Mucosa of descending colon (tissue), 3 donors: ENCODE data around the gene ZNF823. TPM values are rescaled to one million over a fixed set of nuclear protein-coding genes. Genes with fewer than 3 reads are reported as not detected.

ENCODE experiments used
- ATAC-seq: fragments of 200-7000 bp; cut with Tn5 transposase; one replicate; pipeline ENCODE4 v1.9.1; 2020; ENCODE audit warnings: mild to moderate bottlenecking, moderate library complexity
- DNase-seq, 3 donors: peaks; one replicate each; pipeline ENCODE4 v3.0.0-alpha.2; 2020
- H3K36me3 ChIP-seq: fragments of 200-600 bp; one replicate; pipeline ENCODE4 v1.8.0; 2021; ENCODE audit warnings: low read depth, mild to moderate bottlenecking
- H3K4me1 ChIP-seq: fragments of 200-600 bp; one replicate; pipeline ENCODE4 v1.8.0; 2021; ENCODE audit warnings: low read depth, mild to moderate bottlenecking
- H3K4me3 ChIP-seq: fragments of 200-600 bp; one replicate; pipeline ENCODE4 v1.8.0; 2021; ENCODE audit warnings: mild to moderate bottlenecking
- H3K9me3 ChIP-seq: fragments of 200-600 bp; one replicate; pipeline ENCODE4 v1.8.0; 2021; ENCODE audit warnings: mild to moderate bottlenecking
- intact Hi-C, 2 donors: fragments of 100-400 bp; cut with DNase I in 1 of 2; cut with micrococcal nuclease in 1 of 2; formaldehyde crosslinking; loops; one replicate each; pipeline versions ENCODE4 v1.11.0 to v1.11.1; 2022; cut with DNase I, micrococcal nuclease
- total RNA-seq, 3 donors: library from RNA; stranded (reverse); fragmentation: NEBNext Ultra II Directional in 2 of 3; extraction: Animal tissue kit (Norgen Biotek cat#: 25700) in 2 of 3; gene quantifications; one replicate each; pipeline versions ENCODE4 v1.2.1 to v1.2.4, GENCODE V29; 2021 to 2023
- TF ChIP-seq, protein P1 (sequence below): fragments of 200-600 bp; IDR thresholded peaks from one replicate; pipeline ENCODE4 v1.8.0; 2022; ENCODE audit warnings: antibody characterized with exemption, mild to moderate bottlenecking
- donor health status: DM: no; HTN: no; CAD: no; lungs with moderate emphysema.
- donor health status: DM: no; HTN: no; CAD: no.
- donor health status: DM: no; HTN: yes; CAD: no.

ZNF823 gene
- total RNA-seq, 3 donors from 2014 or later = 12.1 to 17.8 (median 13.1) TPM

DNA sequence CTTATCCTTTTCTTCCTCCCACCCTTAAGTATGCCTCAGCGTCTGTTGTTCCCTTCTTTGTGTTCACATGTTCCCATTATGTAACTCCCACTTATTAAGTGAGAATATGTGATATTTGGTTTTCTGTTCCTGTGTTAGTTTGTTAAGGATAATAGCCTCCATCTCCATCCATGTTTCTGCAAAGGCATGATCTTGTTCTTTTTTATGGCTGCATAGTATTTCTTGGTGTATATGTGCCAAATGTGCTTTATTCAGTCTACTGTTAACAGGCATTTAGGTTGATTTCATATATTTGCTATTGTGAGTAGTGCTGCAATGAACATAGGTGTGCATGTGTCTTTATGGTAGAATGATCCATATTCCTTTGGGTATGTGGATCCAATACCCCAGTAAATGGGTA, 24.9 kb upstream of the ZNF823 start:
- H3K36me3 ChIP-seq = no peaks in the 10 kb centered on the region
- H3K4me3 ChIP-seq = no peak overlapping the region
- peaks cover 9% of the 10 kb centered on the region for H3K4me1 ChIP-seq
- no peak for DNase-seq
- intact Hi-C loops = no loop called here
- TF ChIP-seq, protein P1, sequence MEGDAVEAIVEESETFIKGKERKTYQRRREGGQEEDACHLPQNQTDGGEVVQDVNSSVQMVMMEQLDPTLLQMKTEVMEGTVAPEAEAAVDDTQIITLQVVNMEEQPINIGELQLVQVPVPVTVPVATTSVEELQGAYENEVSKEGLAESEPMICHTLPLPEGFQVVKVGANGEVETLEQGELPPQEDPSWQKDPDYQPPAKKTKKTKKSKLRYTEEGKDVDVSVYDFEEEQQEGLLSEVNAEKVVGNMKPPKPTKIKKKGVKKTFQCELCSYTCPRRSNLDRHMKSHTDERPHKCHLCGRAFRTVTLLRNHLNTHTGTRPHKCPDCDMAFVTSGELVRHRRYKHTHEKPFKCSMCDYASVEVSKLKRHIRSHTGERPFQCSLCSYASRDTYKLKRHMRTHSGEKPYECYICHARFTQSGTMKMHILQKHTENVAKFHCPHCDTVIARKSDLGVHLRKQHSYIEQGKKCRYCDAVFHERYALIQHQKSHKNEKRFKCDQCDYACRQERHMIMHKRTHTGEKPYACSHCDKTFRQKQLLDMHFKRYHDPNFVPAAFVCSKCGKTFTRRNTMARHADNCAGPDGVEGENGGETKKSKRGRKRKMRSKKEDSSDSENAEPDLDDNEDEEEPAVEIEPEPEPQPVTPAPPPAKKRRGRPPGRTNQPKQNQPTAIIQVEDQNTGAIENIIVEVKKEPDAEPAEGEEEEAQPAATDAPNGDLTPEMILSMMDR = no peak
- no peak for ATAC-seq
- H3K9me3 ChIP-seq = no peaks in the 10 kb centered on the region

- Histone ChIP-seq H3K4me1 (peaks cover 4% of the 10 kb centered on the region), H3K36me3 (no peaks in the 10 kb centered on the region), H3K4me3 (no peak overlapping the region), H3K9me3 (no peaks in the 10 kb centered on the region)
- intact Hi-C loops = no loop called here
- DNase-seq = no peak
- ATAC-seq = no peak
- TF ChIP-seq, protein P1 = no peak
These were observed 24.4 kb upstream of the ZNF823 start for GRCh38 chr19:11763117-11763516.

- intact Hi-C loops = no loop called here
- H3K4me3 ChIP-seq = no peak overlapping the region
- TF ChIP-seq, protein P1 = no peak
These were observed 21.1 kb upstream of the ZNF823 start for GRCh38 chr19:11759805-11760204.

GRCh38 chr19:11756965-11757364, 18.2 kb upstream of the ZNF823 start:
- H3K36me3 ChIP-seq = no peaks in the 10 kb centered on the region
- intact Hi-C loops = no loop called here
- H3K4me1 ChIP-seq = no peaks in the 10 kb centered on the region
- no peak overlapping the region for H3K4me3 ChIP-seq
- no peak for DNase-seq
- TF ChIP-seq, protein P1 = no peak
- H3K9me3 ChIP-seq = peaks cover 12% of the 10 kb centered on the region
- ATAC-seq = no peak

More at GRCh38 chr19:11759805-11760204, 21.1 kb upstream of the ZNF823 start:
- no peaks in the 10 kb centered on the region for H3K36me3 ChIP-seq
- DNase-seq = no peak
- no peaks in the 10 kb centered on the region for H3K4me1 ChIP-seq
- ATAC-seq = no peak
- peaks cover 8% of the 10 kb centered on the region for H3K9me3 ChIP-seq

DNA sequence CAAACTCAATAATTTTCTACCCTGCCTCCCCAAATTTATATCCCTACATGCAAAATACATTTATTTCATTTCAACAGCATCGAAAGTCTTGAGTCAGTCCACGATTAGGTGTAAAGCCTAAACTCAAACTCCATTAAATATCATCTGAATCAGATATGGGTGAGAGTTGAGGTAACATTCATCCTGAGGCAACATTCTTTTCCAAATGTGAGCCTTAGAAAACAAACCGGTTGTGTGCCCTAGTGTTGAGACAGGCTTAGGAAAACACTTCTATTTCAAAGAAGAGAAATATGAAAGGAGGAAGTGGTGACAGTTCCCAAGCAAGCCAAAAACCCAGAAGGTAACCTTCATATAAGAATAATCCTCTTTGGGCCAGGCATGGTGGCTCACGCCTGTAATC, 15.9 kb upstream of the ZNF823 start:
- DNase-seq = no peak
- TF ChIP-seq, protein P1 = no peak
- intact Hi-C loops = no loop called here
- Histone ChIP-seq H3K36me3 (no peaks in the 10 kb centered on the region), H3K9me3 (peaks cover 15% of the 10 kb centered on the region), H3K4me1 (no peaks in the 10 kb centered on the region), H3K4me3 (no peak overlapping the region)
- no peak for ATAC-seq

- intact Hi-C loops = no loop called here
- TF ChIP-seq, protein P1 = no peak
- H3K9me3 ChIP-seq = peaks cover 22% of the 10 kb centered on the region
- no peaks in the 10 kb centered on the region for H3K36me3 ChIP-seq
- ATAC-seq (no peak), DNase-seq (no peak)
- no peak overlapping the region for H3K4me3 ChIP-seq
- H3K4me1 ChIP-seq = no peaks in the 10 kb centered on the region
These were observed 13.5 kb upstream of the ZNF823 start for GRCh38 chr19:11752244-11752736.
